NB4 (cell line): Measurements from ENCODE around the gene PPP1R14C.

Source experiments
- DNase-seq: peaks from one replicate; pipeline ENCODE4 v3.0.0; 2010; ENCODE audit warnings: low read depth
- H3K4me3 ChIP-seq: one replicate; pipeline ENCODE4 v1.5.1; 2011; ENCODE audit warnings: mild to moderate bottlenecking, low read depth, low read length, moderate library complexity
- CTCF ChIP-seq: IDR thresholded peaks from one replicate; pipeline ENCODE4 v1.5.1; 2012; ENCODE audit warnings: low read depth, low read length
- MAX ChIP-seq: IDR thresholded peaks from 2 replicates; pipeline ENCODE4 v1.6.1; 2011; ENCODE audit warnings: low read depth, low read length
- MYC ChIP-seq: IDR thresholded peaks from 2 replicates; pipeline ENCODE4 v1.6.1; 2011; ENCODE audit warnings: low read depth, low read length
- POLR2A ChIP-seq: IDR thresholded peaks from 2 replicates; pipeline ENCODE4 v1.6.1; 2011; ENCODE audit warnings: mild to moderate bottlenecking; ENCODE audit not compliant: insufficient read length; ENCODE audit errors: extremely low read depth

The PPP1R14C gene

GRCh38 chr6:150280703-150281102, 137.9 kb downstream of the PPP1R14C start:
- DNase-seq = no peak
- no peak overlapping the region for H3K4me3 ChIP-seq
- TF ChIP-seq MAX = no peak
- no peak for TF ChIP-seq CTCF
- TF ChIP-seq POLR2A = no peak
- no peak for TF ChIP-seq MYC

GRCh38 chr6:150281767-150282166, 138.9 kb downstream of the PPP1R14C start:
- H3K4me3 ChIP-seq = no peak overlapping the region
- DNase-seq = no peak
- TF ChIP-seq POLR2A = no peak
- TF ChIP-seq MAX = no peak
- TF ChIP-seq MYC = no peak
- TF ChIP-seq CTCF = no peak

GRCh38 chr6:150282806-150283205, 140.0 kb downstream of the PPP1R14C start:
- no peak for DNase-seq
- H3K4me3 ChIP-seq = no peak overlapping the region
- TF ChIP-seq MYC (no peak), CTCF (no peak), POLR2A (no peak), MAX (no peak)

- DNase-seq = no peak
- H3K4me3 ChIP-seq = no peak overlapping the region
- no peak for TF ChIP-seq MAX
- no peak for TF ChIP-seq MYC
- no peak for TF ChIP-seq POLR2A
- no peak for TF ChIP-seq CTCF
These were observed 143.6 kb downstream of the PPP1R14C start for GRCh38 chr6:150286460-150286859.

- H3K4me3 ChIP-seq = no peak overlapping the region
- DNase-seq = no peak
- no peak for TF ChIP-seq CTCF
These were observed 144.1 kb downstream of the PPP1R14C start for GRCh38 chr6:150286912-150287311.

- no peak for TF ChIP-seq POLR2A
- no peak for TF ChIP-seq MYC
- TF ChIP-seq MAX = no peak
- no peak for TF ChIP-seq CTCF
- no peak for DNase-seq
- no peak overlapping the region for H3K4me3 ChIP-seq
These were observed 145.6 kb downstream of the PPP1R14C start for GRCh38 chr6:150288456-150288855.
